ENCODE measurements around the gene DPP7.
A peak's percentile ranks its signal among the peaks of the same experiment; 100 is the strongest.
"Not testable (repeated sequence)": the region's sequence is repeated elsewhere in the genome, so short reads cannot be mapped to it uniquely, and the experiment has no call there.

DPP7 gene

GRCh38 chr9:137069508-137070091, 44.9 kb downstream of the DPP7 start:
- DNase-seq, result no peak

GRCh38 chr9:137068539-137069507, 45.7 kb downstream of the DPP7 start:
- DNase-seq, result no peak

GRCh38 chr9:137067860-137068538, 46.5 kb downstream of the DPP7 start:
- DNase-seq, result peak; percentile 82

GRCh38 chr9:137066096-137066861, 48.3 kb downstream of the DPP7 start:
- DNase-seq, result no peak

GRCh38 chr9:137065336-137065967, 49.1 kb downstream of the DPP7 start:
- no peak for DNase-seq

- no peak for DNase-seq
Observed at GRCh38 chr9:137064880-137065164, 49.7 kb downstream of the DPP7 start.

GRCh38 chr9:137064027-137064879, 50.3 kb downstream of the DPP7 start:
- DNase-seq, result peak; percentile 65

GRCh38 chr9:137063311-137064026, 51.1 kb downstream of the DPP7 start:
- no peak for DNase-seq

GRCh38 chr9:137062798-137063197, 51.7 kb downstream of the DPP7 start:
- not testable (repeated sequence) for DNase-seq

GRCh38 chr9:137062384-137062783, 52.1 kb downstream of the DPP7 start:
- no peak for DNase-seq
